Measurements from ENCODE around the gene RNU4-1. TPM values are rescaled to one million over a fixed set of nuclear protein-coding genes. Genes with fewer than 3 reads are reported as not detected.

The RNU4-1 gene
- total and polyA plus RNA-seq, 2 of the 4 experiments (the other 2 are of a cell fraction): under 0.01 TPM; not detected in 1

GRCh38 chr12:120301962-120302815 is 9.2 kb upstream of the RNU4-1 start, which contains the start of gene SIRT4:
Gene SIRT4, plus strand, starts transcription at chr12:120302321. Its CDS starts 1,241 bp downstream, at chr12:120303562.
- Histone ChIP-seq H4K5ac (ENCODE audit: low read depth, low read length) (0 out of 2 replicates have a peak within 1 kb of the TSS, but pooled peaks have one; percentile 62), H3K23ac (ENCODE audit: low read depth, low read length) (peak within 1 kb of the TSS; percentile 78; the same call in 1 of the 2 replicates), H3K14ac (replicated peaks; ENCODE audit: low read depth, low read length) (peak within 1 kb of the TSS; percentile 88), H2AK5ac (ENCODE audit: low read depth, low read length) (no peak within 1 kb of the TSS), H3K4me1 (ENCODE audit: control insufficient read depth, insufficient read depth, low read length) (no peaks in the 10 kb centered on the region; the same call in 1 of the 2 replicates), H4K20me1 (ENCODE audit: insufficient read depth, low read length) (no peaks in the 10 kb centered on the region), H3K79me1 (ENCODE audit: low read depth in 1 of 2, low read length in 2 of 2) (no peaks in the 10 kb centered on the region), H3K36me3 (ENCODE audit: control insufficient read depth, insufficient read depth, low read length) (no peaks in the 10 kb centered on the region), H3K9me3 (ENCODE audit: control insufficient read depth, insufficient read depth, low read length) (no peaks in the 10 kb centered on the region), H2BK15ac (ENCODE audit: low read depth, low read length) (peak within 1 kb of the TSS; percentile 91; the same call in 2 of the 3 replicates), H2AK9ac (replicated peaks; ENCODE audit: low read depth, low read length, poor library complexity) (peak within 1 kb of the TSS; percentile 82), H3K56ac (ENCODE audit: extremely low read depth, insufficient read depth, low read length) (peak within 1 kb of the TSS; percentile 97; the same call in 1 of the 2 replicates), H3K27me3 (ENCODE audit: control insufficient read depth, insufficient read depth, low read length) (no peaks in the 10 kb centered on the region), H2BK5ac (ENCODE audit: low read depth, low read length, poor library complexity, severe bottlenecking) (peak within 1 kb of the TSS; percentile 83), H4K91ac (ENCODE audit: insufficient read depth, low read depth, low read length) (peak within 1 kb of the TSS; percentile 88; the same call in 1 of the 2 replicates), H3K9me1 (ENCODE audit: insufficient read depth, low read length) (no peaks in the 10 kb centered on the region), H2AFZ (replicated peaks; ENCODE audit: low read length, poor library complexity) (peak within 1 kb of the TSS; percentile 97), H3K4me2 (ENCODE audit: low read depth, low read length) (peak within 1 kb of the TSS; percentile 76), H3K4ac (ENCODE audit: low read depth, low read length) (peak within 1 kb of the TSS; percentile 92), H2BK20ac (ENCODE audit: low read depth, low read length) (peak within 1 kb of the TSS; percentile 96), H2BK120ac (ENCODE audit: low read depth, low read length) (peak within 1 kb of the TSS; percentile 98), H4K8ac (ENCODE audit: low read depth in 2 of 2, low read length in 2 of 2) (peak within 1 kb of the TSS in 1 of 2 experiments; percentile 97; a peak in 2 of 4 replicates), H3K4me3 (ENCODE audit: insufficient read depth, low read depth, low read length) (peak within 1 kb of the TSS; percentile 61), H3K18ac (ENCODE audit: low read depth, low read length) (peak within 1 kb of the TSS; percentile 86), H3K9ac (ENCODE audit: low read depth, low read length) (peak within 1 kb of the TSS; percentile 69), H3K27ac (ENCODE audit: insufficient read depth, low read length) (peak within 1 kb of the TSS; percentile 53)
- peak; percentile 94 for DNase-seq
- no TSS peak for BruUV-seq (replicated peaks)
- intact Hi-C loops (cut with micrococcal nuclease) (loop anchor here (1.0 kb wide), 1 partner anchor 15 kb away; no protein-coding TSS in a partner anchor), dilution Hi-C loops (cut with HindIII; ENCODE audit: low sequenced_read_pairs, unreplicated experiment) (no loop called here), in situ Hi-C loops (cut with MboI; ENCODE audit: low sequenced_read_pairs) (no loop called here)
- WGBS, 2 experiments (ENCODE audit: extremely low coverage in 2 of 2, insufficient read length in 1 of 2): 0% methylated on average over 3 of the region's 31 CpGs; no CpG with 5 or more reads in 1 of the 2 experiments
- peak; percentile 99 for ATAC-seq (ENCODE audit: low read depth)
- POLR2A ChIA-PET (ENCODE audit: unreplicated experiment): interaction anchor here (1.4 kb wide), 1 partner anchor 10 kb away, joined by 28 read pairs; the partner anchor contains the start of genes RNU4-1 and RNU4-2
- peak; percentile 25; the same call in 1 of the 2 replicates for TF ChIP-seq CEBPB (IDR thresholded peaks at IDR 0.05; ENCODE audit: low read depth, low read length)
- TF ChIP-seq POLR2A (IDR thresholded peaks at IDR 0.05; ENCODE audit: low read depth, low read length): no peak
- TF ChIP-seq ELK1 (IDR thresholded peaks at IDR 0.05; ENCODE audit: borderline replicate concordance, low read depth, low read length): no peak
- TF ChIP-seq CTCF (conservative IDR thresholded peaks at IDR 0.05; ENCODE audit: low read depth, low read length): peak; percentile 94
- peak; percentile 25; the same call in 1 of the 2 replicates for TF ChIP-seq SMC3 (IDR thresholded peaks at IDR 0.05; ENCODE audit: low read depth, low read length)
- TF ChIP-seq RAD21 (IDR thresholded peaks at IDR 0.05; ENCODE audit: low read length): peak; percentile 24
- no peak for TF ChIP-seq NFE2L2 (IDR thresholded peaks at IDR 0.05; ENCODE audit: low read depth, low read length)
- TF ChIP-seq BHLHE40 (IDR thresholded peaks at IDR 0.05; ENCODE audit: low read depth, low read length): peak; percentile 93
- TF ChIP-seq FOS (IDR thresholded peaks at IDR 0.05; ENCODE audit: low read depth, low read length): 0 out of 2 replicates have a peak, but pooled peaks have one; percentile 11
- peak; percentile 47; the same call in 1 of the 2 replicates for TF ChIP-seq MAZ (IDR thresholded peaks at IDR 0.05; ENCODE audit: borderline replicate concordance, low read depth, low read length)
- CTCF ChIA-PET: interaction anchor here (0.6 to 1.4 kb wide), 10 partner anchors 9 to 637 kb away, joined by 3 to 11 read pairs (median 4); partner anchors contain the start of genes RNU4-1 and RNU4-2

All from IMR-90 (cell line).